GM12878 (cell line): Measurements from ENCODE around the gene C22orf15. TPM values are rescaled to one million over a fixed set of nuclear protein-coding genes. Genes with fewer than 3 reads are reported as not detected.

Source experiments
- ATAC-seq: fragments of 200-7000 bp; cut with Tn5 transposase; 3 replicates; pipeline ENCODE4 v1.9.1; 2020; ENCODE audit warnings: mild to moderate bottlenecking, moderate library complexity
- BruUV-seq: library from RNA; stranded (reverse); fragments of 400-500 nt; replicated peaks from 2 replicates; lab custom pipeline; 2021; lab: Mats Ljungman, UMichigan
- CTCF ChIA-PET: fragments of 300-600 bp; sonication (Branson Sonifier 250); formaldehyde crosslinking; extraction: SDS; loops from one replicate; lab custom pipeline; 2021; ENCODE audit warnings: inconsistent platforms; lab: Yijun Ruan, JAX
- POLR2A ChIA-PET: fragments of 350-600 bp; formaldehyde crosslinking; extraction: SDS; loops from one replicate; lab custom pipeline; 2021; ENCODE audit warnings: inconsistent platforms; lab: Charles Lee
- RAD21 ChIA-PET: fragments of 300-600 bp; sonication (Branson Sonifier 250); formaldehyde crosslinking; loops from one replicate; lab custom pipeline; 2023; ENCODE audit warnings: antibody characterized with exemption; ENCODE audit not compliant: unreplicated experiment; lab: Charles Lee
- SMC1A ChIA-PET: fragments of 300-600 bp; sonication (Branson Sonifier 250); formaldehyde crosslinking; loops from one replicate; lab custom pipeline; 2023; ENCODE audit not compliant: unreplicated experiment, uncharacterized antibody; lab: Charles Lee
- DNase-seq: peaks from one replicate; pipeline ENCODE4 v3.0.0-alpha.2; 2011; ENCODE audit warnings: low read depth, low spot score
- FAIRE-seq: peaks from 3 replicates; lab custom pipeline; 2011; peaks lifted over from hg19 to GRCh38; lab: Jason Lieb, UNC
- H2AFZ ChIP-seq: 2 replicates; pipeline ENCODE4 v1.6.0; 2011; ENCODE audit warnings: low read depth, low read length, control low read depth; ENCODE audit not compliant: control insufficient read depth
- H3K27ac ChIP-seq: 2 replicates; pipeline ENCODE4 v1.5.1; 2011; ENCODE audit warnings: control low read depth; ENCODE audit not compliant: control insufficient read depth, insufficient read depth
- H3K27me3 ChIP-seq, 2 experiments: replicated peaks in 1 of 2; 2 replicates each; pipeline versions ENCODE4 v1.6.0 to v1.6.1; 2011; ENCODE audit warnings: low read length in 1 of 2; ENCODE audit not compliant: control insufficient read depth in 2 of 2, insufficient read depth in 2 of 2
- H3K36me3 ChIP-seq, 2 experiments: 2 replicates each; pipeline ENCODE4 v1.5.1; 2011; ENCODE audit warnings: low read length in 1 of 2; ENCODE audit not compliant: control insufficient read depth in 2 of 2, insufficient read depth in 2 of 2
- H3K4me1 ChIP-seq: 2 replicates; pipeline ENCODE4 v1.6.1; 2011; ENCODE audit warnings: mild to moderate bottlenecking, low read length, moderate library complexity, mixed read lengths; ENCODE audit not compliant: control insufficient read depth, insufficient read depth
- H3K4me2 ChIP-seq: 2 replicates; pipeline ENCODE4 v1.6.0; 2011; ENCODE audit warnings: control low read depth; ENCODE audit not compliant: control insufficient read depth, insufficient read depth
- H3K4me3 ChIP-seq: fragments of 200-600 bp; sonication (generic); 2 replicates; pipeline ENCODE4 v1.5.1; 2016
- H3K79me2 ChIP-seq: 2 replicates; pipeline ENCODE4 v1.6.0; 2011; ENCODE audit warnings: low read length; ENCODE audit not compliant: control insufficient read depth, insufficient read depth
- H3K9ac ChIP-seq: 2 replicates; pipeline ENCODE4 v1.8.0; 2011; ENCODE audit warnings: low read length, control low read depth, mixed read lengths; ENCODE audit not compliant: control insufficient read depth, insufficient read depth
- H3K9me3 ChIP-seq: replicated peaks from 3 replicates; pipeline ENCODE4 v1.5.1; 2011; ENCODE audit warnings: mild to moderate bottlenecking, low read length; ENCODE audit not compliant: control insufficient read depth, insufficient read depth
- H4K20me1 ChIP-seq: 2 replicates; pipeline ENCODE4 v1.6.0; 2011; ENCODE audit not compliant: control insufficient read depth, insufficient read depth
- KDM1A ChIP-seq: fragments of 200-600 bp; sonication (generic); IDR thresholded peaks from 2 replicates; pipeline ENCODE4 v1.6.1; 2016; ENCODE audit warnings: borderline replicate concordance
- WGBS: methylation state at CpG from one replicate; pipeline ENCODE4 v1.1.6; 2016; ENCODE audit warnings: low lambda C conversion rate; ENCODE audit not compliant: insufficient replicate concordance, insufficient coverage; ENCODE audit errors: missing lambda C conversion rate; 5-methylcytosine and 5-hydroxymethylcytosine counted together
- in situ Hi-C: fragments of 300-500 bp; cut with MboI; formaldehyde crosslinking; loops from 9 replicates; pipeline ENCODE4 v1.14.3; 2018; ENCODE audit warnings: mixed read lengths
- intact Hi-C: fragments of 100-400 bp; cut with micrococcal nuclease; formaldehyde crosslinking; loops from one replicate; pipeline ENCODE4 v1.14.2; 2022; ENCODE audit not compliant: unreplicated experiment
- polyA plus RNA-seq, 11 experiments: library from polyadenylated mRNA; depleted of rRNA in 4 of 11; unstranded in 6 of 11; stranded (reverse) in 5 of 11; fragments of >200 nt; fragmentation: Nextera tagmentation in 4 of 11; fragmentation: Illumina TruSeq in 1 of 11; extraction: Ambion mirVana in 4 of 11; extraction: Trizol in 1 of 11; gene quantifications; 1 replicate in 1 of 11; 2 replicates in 10 of 11; pipeline versions ENCODE4 v1.2.1 to v1.2.3, GENCODE V29; 2011 to 2016; ENCODE audit warnings: inconsistent platforms in 2 of 11, missing spikeins in 2 of 11, low read depth in 1 of 11
- total RNA-seq, 4 experiments: library from RNA; depleted of rRNA in 3 of 4; stranded (reverse); fragments of >200 nt in 3 of 4; fragmentation: Illumina TruSeq in 1 of 4; extraction: Trizol in 1 of 4; gene quantifications; 2 replicates each; pipeline versions ENCODE4 v1.2.1 to v1.2.3, GENCODE V29; 2013 to 2021
- TF ChIP-seq, protein P1 (sequence below): fragments of 450-650 bp; IDR thresholded peaks from 2 replicates; pipeline ENCODE4 v1.6.1; 2017; ENCODE audit warnings: mild to moderate bottlenecking, moderate library complexity

Gene C22orf15
- total and polyA plus RNA-seq, 10 of the 15 experiments (the other 5 are each of a cell fraction or from before 2014, with no cell fraction given) = 0.05 to 0.47 (median 0.13) TPM; not detected in 3

DNA sequence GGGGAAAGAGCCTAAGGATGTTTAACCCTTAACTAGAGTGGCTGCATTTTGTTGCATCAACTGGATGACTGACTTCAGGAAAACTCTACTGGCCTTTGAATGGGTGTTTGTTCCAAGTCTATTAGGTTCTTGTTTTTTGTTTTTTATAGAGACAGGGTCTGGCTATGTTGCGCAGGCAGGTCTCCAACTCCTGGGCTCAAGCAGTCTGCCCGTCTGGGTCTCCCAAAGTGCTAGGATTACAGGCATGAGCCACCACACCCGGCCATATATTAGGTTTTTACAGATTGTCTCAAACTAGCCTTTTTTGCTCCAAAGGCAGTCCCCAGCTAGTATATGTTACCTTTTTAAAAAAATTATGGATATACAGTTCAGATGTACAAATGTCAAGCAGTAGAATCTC, 25.1 kb downstream of the C22orf15 start:
- CTCF ChIA-PET = interaction anchor here (0.9 to 2.8 kb wide), 5 partner anchors 11 to 58 kb away, joined by 3 to 11 read pairs (median 3); no protein-coding TSS in a partner anchor

More for the DNA sequence above, 25.1 kb downstream of the C22orf15 start:
- no peak for DNase-seq
- H2AFZ ChIP-seq = no peak overlapping the region
- no peak for TF ChIP-seq KDM1A
- TF ChIP-seq, protein P1, sequence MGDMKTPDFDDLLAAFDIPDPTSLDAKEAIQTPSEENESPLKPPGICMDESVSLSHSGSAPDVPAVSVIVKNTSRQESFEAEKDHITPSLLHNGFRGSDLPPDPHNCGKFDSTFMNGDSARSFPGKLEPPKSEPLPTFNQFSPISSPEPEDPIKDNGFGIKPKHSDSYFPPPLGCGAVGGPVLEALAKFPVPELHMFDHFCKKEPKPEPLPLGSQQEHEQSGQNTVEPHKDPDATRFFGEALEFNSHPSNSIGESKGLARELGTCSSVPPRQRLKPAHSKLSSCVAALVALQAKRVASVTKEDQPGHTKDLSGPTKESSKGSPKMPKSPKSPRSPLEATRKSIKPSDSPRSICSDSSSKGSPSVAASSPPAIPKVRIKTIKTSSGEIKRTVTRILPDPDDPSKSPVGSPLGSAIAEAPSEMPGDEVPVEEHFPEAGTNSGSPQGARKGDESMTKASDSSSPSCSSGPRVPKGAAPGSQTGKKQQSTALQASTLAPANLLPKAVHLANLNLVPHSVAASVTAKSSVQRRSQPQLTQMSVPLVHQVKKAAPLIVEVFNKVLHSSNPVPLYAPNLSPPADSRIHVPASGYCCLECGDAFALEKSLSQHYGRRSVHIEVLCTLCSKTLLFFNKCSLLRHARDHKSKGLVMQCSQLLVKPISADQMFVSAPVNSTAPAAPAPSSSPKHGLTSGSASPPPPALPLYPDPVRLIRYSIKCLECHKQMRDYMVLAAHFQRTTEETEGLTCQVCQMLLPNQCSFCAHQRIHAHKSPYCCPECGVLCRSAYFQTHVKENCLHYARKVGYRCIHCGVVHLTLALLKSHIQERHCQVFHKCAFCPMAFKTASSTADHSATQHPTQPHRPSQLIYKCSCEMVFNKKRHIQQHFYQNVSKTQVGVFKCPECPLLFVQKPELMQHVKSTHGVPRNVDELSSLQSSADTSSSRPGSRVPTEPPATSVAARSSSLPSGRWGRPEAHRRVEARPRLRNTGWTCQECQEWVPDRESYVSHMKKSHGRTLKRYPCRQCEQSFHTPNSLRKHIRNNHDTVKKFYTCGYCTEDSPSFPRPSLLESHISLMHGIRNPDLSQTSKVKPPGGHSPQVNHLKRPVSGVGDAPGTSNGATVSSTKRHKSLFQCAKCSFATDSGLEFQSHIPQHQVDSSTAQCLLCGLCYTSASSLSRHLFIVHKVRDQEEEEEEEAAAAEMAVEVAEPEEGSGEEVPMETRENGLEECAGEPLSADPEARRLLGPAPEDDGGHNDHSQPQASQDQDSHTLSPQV = no peak
- peak overlapping the region; percentile 98 for H3K27ac ChIP-seq
- WGBS = 35% methylated on average over 3 of the region's 3 CpGs
- BruUV-seq = TSS peak; percentile 67
- H3K4me2 ChIP-seq = peak overlapping the region; percentile 78
- in situ Hi-C loops = no loop called here
- FAIRE-seq = no peak
- H3K9me3 ChIP-seq = no peaks in the 10 kb centered on the region
- H3K4me3 ChIP-seq = peak overlapping the region; percentile 73
- 0 out of 2 replicates have a peak, but pooled peaks cover 4% of the 10 kb centered on the region for H4K20me1 ChIP-seq
- ChIA-PET RAD21 (interaction anchor here (0.6 kb wide), 1 partner anchor 62 kb away, joined by 3 read pairs; no protein-coding TSS in a partner anchor), SMC1A (interaction anchor here (1.0 to 2.5 kb wide), 7 partner anchors 10 to 69 kb away, joined by 3 to 13 read pairs (median 4); partner anchors contain the start of gene SLC2A11), POLR2A (interaction anchor here (0.7 to 2.5 kb wide), 4 partner anchors 13 to 58 kb away, joined by 3 to 14 read pairs (median 6); partner anchors contain the start of gene CHCHD10)
- H3K27me3 ChIP-seq = no peaks in the 10 kb centered on the region
- H3K36me3 ChIP-seq = peaks cover 8 to 14% of the 10 kb centered on the region in 2 experiments; a peak in 3 of 4 replicates
- peaks cover 50% of the 10 kb centered on the region for H3K79me2 ChIP-seq
- no peak for ATAC-seq
- intact Hi-C loops = loop anchor here (2.0 kb wide), 1 partner anchor 17 kb away; no protein-coding TSS in a partner anchor
- H3K9ac ChIP-seq = peak overlapping the region; percentile 99
- H3K4me1 ChIP-seq = peaks cover 11% of the 10 kb centered on the region
